Large intestine (tissue), 12 donors: ENCODE data around the gene ADAMTS1. TPM values are rescaled to one million over a fixed set of nuclear protein-coding genes. Genes with fewer than 3 reads are reported as not detected.

Experiments used
- DNase-seq, 2 donors: peaks; one replicate each; pipeline versions ENCODE4 v3.0.0 to v3.0.0-alpha.2; 2013
- H3K27ac ChIP-seq: one replicate; pipeline ENCODE4 v1.5.1; 2013; ENCODE audit warnings: low read length
- H3K27me3 ChIP-seq: 2 replicates; pipeline ENCODE4 v1.6.1; 2013; ENCODE audit warnings: low read length; ENCODE audit not compliant: control insufficient read depth, insufficient read depth
- H3K36me3 ChIP-seq: 2 replicates; pipeline ENCODE4 v1.6.1; 2013; ENCODE audit warnings: low read length; ENCODE audit not compliant: control insufficient read depth, insufficient read depth
- H3K4me1 ChIP-seq: one replicate; pipeline ENCODE4 v1.6.1; 2013; ENCODE audit warnings: low read length; ENCODE audit not compliant: control insufficient read depth, insufficient read depth
- H3K4me3 ChIP-seq: one replicate; pipeline ENCODE4 v1.5.1; 2013; ENCODE audit warnings: low read length
- H3K9me3 ChIP-seq: one replicate; pipeline ENCODE4 v1.6.1; 2013; ENCODE audit warnings: mild to moderate bottlenecking, low read depth, low read length, moderate library complexity; ENCODE audit not compliant: control insufficient read depth
- WGBS: methylation state at CpG from one replicate; pipeline ENCODE4 v1.1.5; 2013; ENCODE audit warnings: low lambda C conversion rate; ENCODE audit not compliant: insufficient coverage; 5-methylcytosine and 5-hydroxymethylcytosine counted together
- long read RNA-seq, 11 donors: transcript quantifications; one replicate each; lab custom pipeline, GENCODE V29; 2026
- polyA plus RNA-seq: library from polyadenylated mRNA; unstranded; fragments of 120-200 nt; gene quantifications from one replicate; pipeline ENCODE4 v1.2.1, GENCODE V29; 2013

Gene ADAMTS1
- polyA plus RNA-seq: 32.5 TPM
- long read RNA-seq, donor 1, full-length matches to known transcripts: 8 of 8 reads
- long read RNA-seq, donor 1, partial matches to known transcripts: 0 of 8 reads
- long read RNA-seq, donor 1, other reads (novel, unspliced or antisense): 0 of 8 reads
- long read RNA-seq, donor 2, full-length matches to known transcripts: 10 of 21 reads
- long read RNA-seq, donor 2, partial matches to known transcripts: 11 of 21 reads
- long read RNA-seq, donor 2, other reads (novel, unspliced or antisense): 0 of 21 reads
- long read RNA-seq, donor 3, full-length matches to known transcripts: 8 of 8 reads
- long read RNA-seq, donor 3, partial matches to known transcripts: 0 of 8 reads
- long read RNA-seq, donor 3, other reads (novel, unspliced or antisense): 0 of 8 reads
- long read RNA-seq, donor 4: 0 reads
- long read RNA-seq, donor 5, full-length matches to known transcripts: 16 of 16 reads
- long read RNA-seq, donor 5, partial matches to known transcripts: 0 of 16 reads
- long read RNA-seq, donor 5, other reads (novel, unspliced or antisense): 0 of 16 reads
- long read RNA-seq, donor 6, full-length matches to known transcripts: 3 of 3 reads
- long read RNA-seq, donor 6, partial matches to known transcripts: 0 of 3 reads
- long read RNA-seq, donor 6, other reads (novel, unspliced or antisense): 0 of 3 reads
- long read RNA-seq, donor 7, full-length matches to known transcripts: 8 of 13 reads
- long read RNA-seq, donor 7, partial matches to known transcripts: 5 of 13 reads
- long read RNA-seq, donor 7, other reads (novel, unspliced or antisense): 0 of 13 reads
- long read RNA-seq, donor 8, full-length matches to known transcripts: 4 of 4 reads
- long read RNA-seq, donor 8, partial matches to known transcripts: 0 of 4 reads
- long read RNA-seq, donor 8, other reads (novel, unspliced or antisense): 0 of 4 reads
- long read RNA-seq, donor 9, full-length matches to known transcripts: 9 of 9 reads
- long read RNA-seq, donor 9, partial matches to known transcripts: 0 of 9 reads
- long read RNA-seq, donor 9, other reads (novel, unspliced or antisense): 0 of 9 reads
- long read RNA-seq, donor 10, full-length matches to known transcripts: 5 of 5 reads
- long read RNA-seq, donor 10, partial matches to known transcripts: 0 of 5 reads
- long read RNA-seq, donor 10, other reads (novel, unspliced or antisense): 0 of 5 reads
- long read RNA-seq, donor 11, full-length matches to known transcripts: 12 of 12 reads
- long read RNA-seq, donor 11, partial matches to known transcripts: 0 of 12 reads
- long read RNA-seq, donor 11, other reads (novel, unspliced or antisense): 0 of 12 reads

DNA sequence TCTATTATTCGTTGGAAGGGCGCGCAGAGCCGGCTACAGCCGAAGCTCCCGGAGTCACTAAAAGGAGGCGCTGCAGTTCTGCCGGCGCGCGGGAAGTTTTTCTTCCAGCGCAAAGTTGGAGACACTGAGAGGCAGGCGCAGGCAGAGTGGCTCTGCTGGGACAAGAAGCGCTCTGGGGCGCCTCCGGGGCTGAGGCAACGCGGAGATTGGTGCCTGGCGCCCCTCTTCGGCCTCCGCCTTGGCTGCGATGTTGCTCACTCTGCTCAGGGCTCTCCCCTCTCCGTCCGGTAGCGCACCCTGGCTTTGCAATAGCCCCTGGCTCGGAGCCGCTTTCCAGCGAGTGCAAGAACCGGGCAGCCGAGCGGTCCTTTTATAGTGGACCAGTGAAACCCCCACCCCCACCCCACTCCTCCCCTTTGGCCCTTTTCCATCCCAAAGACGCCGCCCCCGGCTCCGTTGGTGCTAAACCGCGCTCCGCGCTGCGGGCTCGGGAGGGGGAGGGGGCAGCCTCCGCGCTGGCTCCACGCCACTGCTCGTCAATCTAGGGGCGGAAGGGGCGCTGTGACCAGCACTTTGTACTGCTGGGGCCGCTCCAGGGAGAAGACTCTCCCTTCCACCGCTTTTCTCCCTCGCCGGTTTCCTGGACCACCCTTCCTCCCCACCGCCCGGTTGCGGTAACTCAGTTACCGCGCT lies at the start of gene ADAMTS1:
Gene ADAMTS1 (minus strand): TSS at position 344 of the 693 bp plus-strand sequence. CDS start 455 bp downstream, outside the sequence.
- H3K27me3 ChIP-seq: no peaks in the 10 kb centered on the region
- H3K27ac ChIP-seq: peak within 1 kb of the TSS; percentile 91

DNA sequence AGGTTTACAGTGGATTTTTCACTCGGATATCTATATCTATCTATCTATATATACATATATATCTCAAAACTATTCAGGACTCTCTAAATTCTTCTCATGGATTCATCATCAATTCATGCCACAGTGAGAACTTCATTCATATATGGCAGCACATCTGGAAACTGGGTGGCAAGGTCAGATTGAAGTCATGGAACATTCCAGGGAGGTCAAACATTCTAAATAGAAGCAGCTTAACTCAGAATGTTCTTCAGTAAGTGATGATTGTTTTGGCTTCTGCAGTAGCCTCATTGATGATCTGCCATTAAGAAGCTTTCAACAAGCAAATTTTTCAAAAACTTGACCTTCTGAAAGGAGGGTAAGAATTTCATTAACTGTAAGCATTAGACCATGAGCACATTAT lies 46.9 kb upstream of the ADAMTS1 start:
- WGBS: no CpG with 5 or more reads among the region's 1 CpG

More for the DNA sequence above, at the start of gene ADAMTS1:
- H3K36me3 ChIP-seq: peaks cover 19% of the 10 kb centered on the region
- H3K4me3 ChIP-seq: peak within 1 kb of the TSS; percentile 87
- no CpG with 5 or more reads among the region's 56 CpGs for WGBS
- peak; percentile 82 to 90 for DNase-seq
- no peaks in the 10 kb centered on the region for H3K9me3 ChIP-seq
- peaks cover 4% of the 10 kb centered on the region for H3K4me1 ChIP-seq

DNA sequence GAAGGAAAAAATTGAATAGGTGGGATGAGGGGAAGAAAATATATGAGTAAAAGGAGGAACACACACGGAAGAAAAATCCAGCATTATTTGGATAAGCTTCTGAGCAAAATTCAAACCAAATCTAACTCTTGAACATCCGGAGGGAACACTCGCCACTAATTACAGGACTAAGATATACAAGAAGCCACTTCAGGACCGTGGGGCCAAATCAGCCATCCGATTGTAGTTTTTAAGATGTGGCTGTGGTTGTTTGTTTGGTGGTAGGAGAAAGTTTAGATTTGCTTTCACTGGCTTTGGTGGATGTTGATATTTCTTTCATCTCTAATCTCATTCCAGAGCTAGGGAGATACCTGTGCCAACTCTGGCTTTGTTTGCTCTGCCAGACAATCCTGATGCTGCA lies 43.7 kb upstream of the ADAMTS1 start:
- H3K36me3 ChIP-seq: no peaks in the 10 kb centered on the region
- H3K4me1 ChIP-seq: no peaks in the 10 kb centered on the region
- whole genome bisulfite sequencing: 100% methylated on average over 1 of the region's 5 CpGs
- no peak for DNase-seq
- H3K27ac ChIP-seq: no peak overlapping the region
- H3K4me3 ChIP-seq: no peak overlapping the region
- no peaks in the 10 kb centered on the region for H3K9me3 ChIP-seq
- no peaks in the 10 kb centered on the region for H3K27me3 ChIP-seq

More for the DNA sequence above, 46.9 kb upstream of the ADAMTS1 start:
- no peaks in the 10 kb centered on the region for H3K4me1 ChIP-seq
- H3K36me3 ChIP-seq: no peaks in the 10 kb centered on the region
- H3K27ac ChIP-seq: no peak overlapping the region
- no peaks in the 10 kb centered on the region for H3K9me3 ChIP-seq
- no peak overlapping the region for H3K4me3 ChIP-seq
- DNase-seq: no peak
- no peaks in the 10 kb centered on the region for H3K27me3 ChIP-seq

DNA sequence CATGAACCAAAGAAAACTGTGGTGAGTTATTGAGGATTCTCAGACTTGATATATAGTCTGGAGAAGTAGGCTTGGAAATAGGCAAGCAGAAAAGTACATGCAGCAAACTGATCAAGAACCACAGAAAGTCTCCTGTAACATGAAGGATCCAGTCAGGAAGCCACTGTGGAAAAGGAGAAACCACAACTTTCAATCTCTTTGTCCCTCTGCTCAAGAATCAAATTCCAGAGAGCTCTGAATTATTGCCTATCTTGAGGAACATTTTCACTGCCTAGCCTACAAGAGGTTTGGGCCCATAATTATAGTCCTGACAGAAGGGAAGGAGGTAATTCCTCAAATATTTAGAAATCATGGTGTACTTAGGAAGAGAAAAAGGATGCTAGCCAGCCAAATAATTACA lies 43.0 kb upstream of the ADAMTS1 start:
- DNase-seq: no peak
- no peaks in the 10 kb centered on the region for H3K4me1 ChIP-seq
- no peaks in the 10 kb centered on the region for H3K9me3 ChIP-seq
- no peak overlapping the region for H3K27ac ChIP-seq
- H3K36me3 ChIP-seq: no peaks in the 10 kb centered on the region
- H3K27me3 ChIP-seq: no peaks in the 10 kb centered on the region
- no peak overlapping the region for H3K4me3 ChIP-seq

DNA sequence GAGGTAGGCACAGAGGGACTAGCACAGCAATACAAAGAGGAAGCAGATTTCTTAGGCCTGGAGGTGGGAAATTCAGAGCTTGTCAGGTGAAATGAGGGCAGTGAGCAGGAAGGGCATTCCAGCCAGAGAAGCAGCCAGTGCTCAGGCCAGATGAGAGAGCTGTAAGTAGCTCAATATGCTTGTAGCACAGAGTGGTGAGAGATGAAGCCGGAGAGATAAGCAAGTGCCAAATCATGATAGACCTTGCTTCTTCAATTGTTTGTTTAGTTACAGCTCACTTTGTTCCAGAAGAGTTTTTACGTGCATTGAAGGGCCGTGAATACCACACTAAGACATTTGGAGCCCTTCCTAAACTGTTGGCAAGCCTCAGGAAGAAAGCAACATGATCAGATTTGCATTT lies 42.0 kb upstream of the ADAMTS1 start:
- H3K36me3 ChIP-seq: no peaks in the 10 kb centered on the region
- no peak for DNase-seq
- no peak overlapping the region for H3K4me3 ChIP-seq
- no peaks in the 10 kb centered on the region for H3K4me1 ChIP-seq
- no peak overlapping the region for H3K27ac ChIP-seq
- no CpG with 5 or more reads among the region's 3 CpGs for WGBS
- H3K9me3 ChIP-seq: no peaks in the 10 kb centered on the region
- H3K27me3 ChIP-seq: no peaks in the 10 kb centered on the region

DNA sequence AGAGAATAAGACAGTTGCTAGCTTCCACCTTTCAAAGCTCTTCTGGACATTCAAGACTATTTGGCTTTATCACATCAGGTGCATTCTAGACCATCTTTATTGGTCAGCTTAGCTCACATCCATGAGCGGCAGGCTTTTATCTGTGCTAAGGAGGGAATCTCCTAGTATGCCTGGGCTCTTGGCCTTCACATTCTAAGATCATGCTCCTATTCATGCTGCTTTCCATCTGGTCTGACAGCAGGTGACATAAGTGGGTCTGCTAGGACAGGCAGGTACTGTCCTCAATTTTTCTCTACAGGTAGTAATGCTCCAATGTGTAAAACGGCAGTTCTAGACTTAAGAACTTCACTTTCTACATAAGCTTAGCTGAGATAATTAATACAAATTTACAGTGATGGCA lies 39.2 kb upstream of the ADAMTS1 start:
- H3K4me3 ChIP-seq: no peak overlapping the region
- H3K9me3 ChIP-seq: no peaks in the 10 kb centered on the region
- WGBS: no CpG with 5 or more reads among the region's 2 CpGs
- H3K27ac ChIP-seq: no peak overlapping the region
- no peak for DNase-seq
- H3K4me1 ChIP-seq: no peaks in the 10 kb centered on the region
- H3K27me3 ChIP-seq: no peaks in the 10 kb centered on the region
- H3K36me3 ChIP-seq: no peaks in the 10 kb centered on the region

DNA sequence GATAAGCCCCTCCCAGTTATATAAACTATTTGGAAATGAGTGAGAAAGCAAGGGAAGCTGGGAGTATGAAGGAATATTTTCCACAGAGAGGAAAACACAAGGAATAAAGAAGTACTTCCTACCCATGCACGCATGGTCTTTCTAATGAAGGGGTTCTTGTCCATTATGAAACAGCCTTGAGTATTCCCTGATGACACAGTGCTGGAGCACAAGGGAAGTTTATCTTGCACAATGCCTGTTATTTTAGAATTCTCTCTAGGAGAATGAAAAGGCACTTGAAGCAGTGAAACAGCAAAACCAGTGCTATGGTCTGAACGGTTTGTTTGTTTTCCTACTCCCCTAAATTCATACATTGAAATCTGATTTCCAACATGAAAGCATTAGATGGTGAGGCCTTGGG lies 38.6 kb upstream of the ADAMTS1 start:
- Histone ChIP-seq H3K36me3 (no peaks in the 10 kb centered on the region), H3K27ac (no peak overlapping the region), H3K4me1 (no peaks in the 10 kb centered on the region), H3K4me3 (no peak overlapping the region), H3K27me3 (no peaks in the 10 kb centered on the region), H3K9me3 (no peaks in the 10 kb centered on the region)
- DNase-seq: no peak
- WGBS: 100% methylated on average over 1 of the region's 2 CpGs

DNA sequence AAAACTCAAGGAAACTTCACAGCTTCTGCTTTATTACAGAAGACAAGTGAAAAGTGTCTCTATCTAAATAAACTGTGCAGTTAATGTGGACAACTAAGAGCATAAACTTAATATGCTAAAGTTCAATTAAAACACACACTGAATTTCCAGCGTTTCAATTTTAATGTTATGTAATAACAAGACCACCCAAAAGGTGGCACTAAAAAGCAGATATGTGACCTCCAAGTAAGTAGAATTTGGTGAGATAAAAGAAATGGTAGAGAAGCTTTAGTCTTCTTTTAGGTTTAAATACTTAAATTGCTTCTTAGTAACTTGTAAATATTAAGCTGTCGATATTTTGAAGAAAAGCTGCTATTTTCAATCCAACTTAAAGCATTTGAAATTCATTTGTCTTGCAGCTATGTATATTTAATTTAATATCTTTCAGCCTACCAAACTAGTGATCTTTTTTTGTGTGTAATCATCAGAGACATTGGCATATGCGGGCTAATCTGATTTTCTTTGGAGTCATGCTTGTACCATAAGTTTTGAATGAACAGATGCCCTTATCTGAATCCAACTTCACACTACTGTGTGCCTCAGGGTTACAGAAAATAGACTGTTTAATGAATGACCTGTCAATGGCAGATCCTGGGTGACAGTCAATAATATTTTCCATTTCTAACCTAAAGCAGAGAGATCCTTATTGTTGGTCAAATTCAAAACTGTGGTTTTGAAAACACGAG lies 36.5 kb upstream of the ADAMTS1 start:
- no peaks in the 10 kb centered on the region for H3K27me3 ChIP-seq

DNA sequence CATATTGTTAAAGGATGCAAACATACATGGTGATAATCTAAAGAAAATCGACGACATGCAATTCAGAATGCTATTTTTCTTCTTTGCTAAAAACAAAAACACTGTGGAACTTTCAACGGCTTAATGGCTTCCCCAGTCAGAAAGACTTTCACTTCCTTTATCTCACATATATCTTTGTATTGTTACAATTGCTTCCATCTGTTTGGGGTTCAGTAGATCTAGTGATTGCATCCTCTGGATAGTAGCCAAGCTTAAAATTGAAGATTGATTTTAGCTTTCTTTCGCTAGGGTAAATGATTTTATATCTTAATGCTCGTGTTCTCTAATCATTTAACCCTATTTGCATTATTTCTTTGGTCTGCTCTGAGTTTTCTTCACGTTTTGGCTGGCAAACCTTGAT lies 31.8 kb upstream of the ADAMTS1 start:
- 74% methylated on average over 4 of the region's 6 CpGs for WGBS
- DNase-seq: no peak
- no peak overlapping the region for H3K4me3 ChIP-seq

More for the DNA sequence above, 36.5 kb upstream of the ADAMTS1 start:
- Histone ChIP-seq H3K9me3 (no peaks in the 10 kb centered on the region), H3K4me3 (no peak overlapping the region), H3K4me1 (no peaks in the 10 kb centered on the region), H3K36me3 (no peaks in the 10 kb centered on the region), H3K27ac (no peak overlapping the region)
- WGBS: 80% methylated on average over 2 of the region's 4 CpGs
- DNase-seq: no peak

More for the DNA sequence above, 31.8 kb upstream of the ADAMTS1 start:
- no peaks in the 10 kb centered on the region for H3K27me3 ChIP-seq
- no peak overlapping the region for H3K27ac ChIP-seq
- peaks cover 4% of the 10 kb centered on the region for H3K9me3 ChIP-seq
- H3K36me3 ChIP-seq: no peaks in the 10 kb centered on the region
- H3K4me1 ChIP-seq: no peaks in the 10 kb centered on the region
